K562 (cell line): ENCODE results near the gene CDC5L. TPM values are rescaled to one million over a fixed set of nuclear protein-coding genes. Genes with fewer than 3 reads are reported as not detected.

Experiments used
- ATAC-seq: fragments of 200-7000 bp; cut with Tn5 transposase; 3 replicates; pipeline ENCODE4 v1.9.1; 2020; ENCODE audit warnings: moderate library complexity
- BruUV-seq: library from RNA; stranded (reverse); fragments of 400-500 nt; replicated peaks from 2 replicates; lab custom pipeline; 2021; lab: Mats Ljungman, UMichigan
- CTCF ChIA-PET: fragments of 300-600 bp; formaldehyde crosslinking; extraction: SDS; loops from one replicate; lab custom pipeline; 2021; ENCODE audit warnings: low intra/inter-chr PET ratio; lab: Yijun Ruan, JAX
- POLR2A ChIA-PET: fragments of 300-600, 350-650 bp; sonication (Branson Sonifier 250); formaldehyde crosslinking; extraction: SDS; loops from one replicate; lab custom pipeline; 2021; ENCODE audit warnings: antibody characterized with exemption, inconsistent platforms; lab: Yijun Ruan, JAX
- DNase-seq, 4 experiments: peaks; one replicate each; pipeline versions ENCODE4 v3.0.0 to v3.0.0-alpha.2; 2011 to 2018; ENCODE audit warnings: low spot score in 3 of 4, mixed read lengths in 3 of 4; ENCODE audit errors: extremely low read depth in 1 of 4
- FAIRE-seq: peaks from 2 replicates; lab custom pipeline; 2011; peaks lifted over from hg19 to GRCh38; lab: Jason Lieb, UNC
- H2AFZ ChIP-seq: 2 replicates; pipeline ENCODE4 v1.6.0; 2011; ENCODE audit warnings: low read depth, low read length, control low read depth, inconsistent platforms
- H3K27ac ChIP-seq: fragments of 200-600 bp; 3 replicates; pipeline ENCODE4 v1.8.0; 2011; ENCODE audit warnings: low read depth, mild to moderate bottlenecking, control low read depth, inconsistent platforms, low read length, moderate library complexity, mixed read lengths; ENCODE audit errors: extremely low read depth
- H3K27me3 ChIP-seq, 2 experiments: fragments of 300-600 bp in 1 of 2; 2 replicates in 1 of 2; 3 replicates in 1 of 2; pipeline versions ENCODE4 v1.6.0 to v1.8.0; 2011; ENCODE audit warnings: inconsistent platforms in 2 of 2, low read length in 2 of 2, mild to moderate bottlenecking in 1 of 2, mixed read lengths in 1 of 2, moderate library complexity in 1 of 2; ENCODE audit not compliant: control insufficient read depth in 2 of 2, insufficient read depth in 2 of 2
- H3K36me3 ChIP-seq: fragments of 300-600 bp; 3 replicates; pipeline ENCODE4 v1.8.0; 2011; ENCODE audit warnings: mild to moderate bottlenecking, low read length, inconsistent platforms; ENCODE audit not compliant: control insufficient read depth, insufficient read depth
- H3K4me1 ChIP-seq, 2 experiments: fragments of 200-600 bp in 1 of 2; replicated peaks in 1 of 2; 2 replicates in 1 of 2; 3 replicates in 1 of 2; pipeline versions ENCODE4 v1.5.1 to v1.8.0; 2011; ENCODE audit warnings: inconsistent platforms in 2 of 2, low read length in 2 of 2, mild to moderate bottlenecking in 1 of 2, mixed read lengths in 1 of 2, moderate library complexity in 1 of 2; ENCODE audit not compliant: control insufficient read depth in 2 of 2, insufficient read depth in 2 of 2
- H3K4me2 ChIP-seq: 2 replicates; pipeline ENCODE4 v1.6.1; 2011; ENCODE audit warnings: low read length, control low read depth, inconsistent platforms, mixed read lengths; ENCODE audit not compliant: insufficient read depth
- H3K4me3 ChIP-seq: fragments of 200-600 bp; sonication (generic), shearing (Covaris generic); 2 replicates; pipeline ENCODE4 v1.5.1; 2016; ENCODE audit warnings: control low read depth, inconsistent platforms
- H3K79me2 ChIP-seq: fragments of 200-600 bp; 3 replicates; pipeline ENCODE4 v1.8.0; 2011; ENCODE audit warnings: low read length, inconsistent platforms; ENCODE audit not compliant: control insufficient read depth, insufficient read depth
- H3K9ac ChIP-seq, 2 experiments: 2 replicates each; pipeline versions ENCODE4 v1.6.0 to v1.6.1; 2011; ENCODE audit warnings: low read depth in 2 of 2, low read length in 2 of 2, control low read depth in 1 of 2, inconsistent platforms in 1 of 2, mild to moderate bottlenecking in 1 of 2, mixed read lengths in 1 of 2; ENCODE audit not compliant: insufficient read depth in 1 of 2
- H3K9me1 ChIP-seq: one replicate; pipeline ENCODE4 v1.6.0; 2011; ENCODE audit warnings: inconsistent platforms, mild to moderate bottlenecking, low read length, moderate library complexity; ENCODE audit not compliant: control insufficient read depth, insufficient read depth
- H3K9me3 ChIP-seq: replicated peaks from 2 replicates; pipeline ENCODE4 v1.5.1; 2011; ENCODE audit warnings: low read depth, low read length, inconsistent platforms; ENCODE audit not compliant: control insufficient read depth, insufficient read depth
- H4K20me1 ChIP-seq: replicated peaks from 2 replicates; pipeline ENCODE4 v1.6.1; 2011; ENCODE audit warnings: low read length, inconsistent platforms, mixed read lengths; ENCODE audit not compliant: control insufficient read depth, insufficient read depth
- CEBPG ChIP-seq, 3 experiments: fragments of 200-800 bp in 1 of 3; sonication (Bioruptor generic) in 1 of 3; sonication (generic) in 1 of 3; formaldehyde crosslinking in 1 of 3; IDR thresholded peaks in 2 of 3; conservative IDR thresholded peaks in 1 of 3; 2 replicates each; pipeline versions ENCODE4 v1.6.1 to v1.8.0; 2016 to 2022; ENCODE audit warnings: missing compliant biosample characterization in 2 of 3, missing genetic modification characterization in 2 of 3, mild to moderate bottlenecking in 1 of 3, missing genetic modification reagents in 1 of 3
- DACH1 ChIP-seq: fragments of 450-650 bp; IDR thresholded peaks from 2 replicates; pipeline ENCODE4 v1.6.1; 2018; ENCODE audit not compliant: partially characterized antibody
- ELF4 ChIP-seq: fragments of 450-650 bp; formaldehyde crosslinking; IDR thresholded peaks from 2 replicates; pipeline ENCODE4 v1.4.0; 2022; ENCODE audit warnings: missing genetic modification characterization
- FUS ChIP-seq: fragments of 200-400 bp; formaldehyde crosslinking; optimal IDR thresholded peaks from 2 replicates; pipeline ENCODE3; 2017; ENCODE audit warnings: low read depth, low read length
- HOXB6 ChIP-seq: fragments of 250-450 bp; sonication (Bioruptor Pico); IDR thresholded peaks from 2 replicates; pipeline ENCODE4 v1.5.1; 2022; ENCODE audit warnings: mild to moderate bottlenecking, borderline replicate concordance
- IRF9 ChIP-seq: fragments of 450-650 bp; IDR thresholded peaks from 2 replicates; pipeline ENCODE4 v1.6.1; 2016; ENCODE audit warnings: missing biosample characterization, missing genetic modification characterization
- LEF1 ChIP-seq: fragments of 450-650 bp; IDR thresholded peaks from 2 replicates; pipeline ENCODE4 v1.6.1; 2016; ENCODE audit warnings: mild to moderate bottlenecking
- MEIS2 ChIP-seq: fragments of 450-650 bp; IDR thresholded peaks from 2 replicates; pipeline ENCODE4 v1.6.1; 2014; ENCODE audit warnings: mild to moderate bottlenecking; ENCODE audit not compliant: partially characterized antibody
- POLR2G ChIP-seq: fragments of 200-400 bp; formaldehyde crosslinking; IDR thresholded peaks from 2 replicates; pipeline ENCODE4 v1.6.1; 2017; ENCODE audit warnings: low read depth, mild to moderate bottlenecking, antibody characterized with exemption, low read length, moderate library complexity
- SREBF2 ChIP-seq: sonication (generic); formaldehyde crosslinking; IDR thresholded peaks from 2 replicates; pipeline ENCODE4 v1.4.0; 2020; ENCODE audit warnings: mild to moderate bottlenecking, missing genetic modification reagents
- TCF7L2 ChIP-seq: fragments of 150-350 bp; IDR thresholded peaks from 2 replicates; pipeline ENCODE4 v1.6.1; 2016; ENCODE audit warnings: low read depth, mild to moderate bottlenecking, low read length, moderate library complexity
- WGBS: fragments of 100-300 bp; shearing (Covaris generic); methylation state at CpG from one replicate; pipeline ENCODE4 v1.1.6; 2016; ENCODE audit warnings: low coverage, mixed read lengths; ENCODE audit not compliant: insufficient coverage; ENCODE audit errors: missing lambda C conversion rate; 5-methylcytosine and 5-hydroxymethylcytosine counted together
- in situ Hi-C: fragments of 300-500 bp; cut with MboI; formaldehyde crosslinking; loops from 4 replicates; pipeline ENCODE4 v1.15.0; 2018; ENCODE audit warnings: inconsistent platforms, mixed read lengths
- intact Hi-C: fragments of 100-400 bp; cut with micrococcal nuclease; formaldehyde crosslinking; loops from 2 replicates; pipeline ENCODE4 v1.14.2; 2022
- polyA plus RNA-seq, 8 experiments: library from polyadenylated mRNA; depleted of rRNA in 4 of 8; stranded (reverse) in 5 of 8; unstranded in 3 of 8; fragments of >200 nt; fragmentation: Nextera tagmentation in 2 of 8; fragmentation: Illumina TruSeq in 1 of 8; extraction: Ambion mirVana in 2 of 8; extraction: Trizol in 1 of 8; gene quantifications; 2 replicates each; pipeline versions ENCODE4 v1.2.1 to v1.2.3, GENCODE V29; 2011 to 2014; ENCODE audit warnings: inconsistent platforms in 1 of 8, missing spikeins in 1 of 8
- total RNA-seq, 7 experiments: library from RNA; depleted of rRNA in 6 of 7; stranded (reverse); fragments of >200 nt in 6 of 7; fragmentation: Illumina TruSeq in 2 of 7; extraction: Trizol in 2 of 7; gene quantifications; 2 replicates each; pipeline versions ENCODE4 v1.2.1 to v1.2.3, GENCODE V29; 2011 to 2021; ENCODE audit warnings: low replicate concordance in 1 of 7

Gene CDC5L
- total and polyA plus RNA-seq, 9 of the 15 experiments (the other 6 are each of a cell fraction or from before 2014, with no cell fraction given): 22.3 to 44.2 (median 30.8) TPM

GRCh38 chr6:44446626-44447300 lies 59.3 kb downstream of the CDC5L start:
- DNase-seq (no peak), ATAC-seq (no peak), FAIRE-seq (no peak)
- BruUV-seq: no TSS peak
- peaks cover 12% of the 10 kb centered on the region for H3K79me2 ChIP-seq
- no peak overlapping the region for H2AFZ ChIP-seq
- no peaks in the 10 kb centered on the region; a peak in 1 of 5 replicates for H3K4me1 ChIP-seq
- H3K9me1 ChIP-seq: no peaks in the 10 kb centered on the region
- intact Hi-C loops: no loop called here
- no peaks in the 10 kb centered on the region for H4K20me1 ChIP-seq
- peaks cover 45% of the 10 kb centered on the region for H3K36me3 ChIP-seq
- TF ChIP-seq CEBPG (CRISPR knock-in tag; IDR thresholded peaks at IDR 0.05) (no peak), CEBPG (tag; conservative IDR thresholded peaks at IDR 0.05 in 1 of 2, IDR thresholded peaks at IDR 0.05 in 1 of 2) (peak in 1 of 2 experiments; percentile 35; a peak in 1 of 4 replicates), ELF4 (CRISPR knock-in tag) (no peak), HOXB6 (no peak), LEF1 (no peak), POLR2G (no peak), DACH1 (no peak), FUS (no peak), SREBF2 (no peak), TCF7L2 (no peak), IRF9 (tag) (no peak), MEIS2 (peak; percentile 22)
- no peak overlapping the region for H3K27ac ChIP-seq
- H3K9me3 ChIP-seq: no peaks in the 10 kb centered on the region
- POLR2A ChIA-PET: interaction anchor here (0.6 to 3.1 kb wide), 6 partner anchors 8 to 322 kb away, joined by 3 to 12 read pairs (median 4); no protein-coding TSS in a partner anchor
- H3K4me2 ChIP-seq: no peak overlapping the region
- no peak overlapping the region for H3K4me3 ChIP-seq
- in situ Hi-C loops: no loop called here
- CTCF ChIA-PET: no interaction called here
- H3K27me3 ChIP-seq: no peaks in the 10 kb centered on the region
- H3K9ac ChIP-seq: no peak overlapping the region
- 77% methylated on average over 4 of the region's 4 CpGs for WGBS
